Suprapubic skin (tissue), 4 donors: ENCODE results near the gene DOC2A.

Experiments used
- CTCF ChIP-seq, 2 donors: fragments of 200-600 bp in 1 of 2; fragments of 450-650 bp in 1 of 2; sonication (generic) in 1 of 2; IDR thresholded peaks; one replicate each; pipeline ENCODE4 v1.5.1; 2016 to 2019; ENCODE audit warnings: antibody characterized with exemption in 2 of 2, mild to moderate bottlenecking in 1 of 2, moderate library complexity in 1 of 2
- POLR2A ChIP-seq, 2 donors: fragments of 450-650 bp; IDR thresholded peaks; one replicate each; pipeline ENCODE4 v1.6.1; 2017; ENCODE audit warnings: antibody characterized with exemption in 2 of 2, mild to moderate bottlenecking in 2 of 2, moderate library complexity in 2 of 2
- POLR2AphosphoS5 ChIP-seq, 3 donors: sonication (generic); formaldehyde crosslinking; IDR thresholded peaks; one replicate each; pipeline ENCODE4 v1.6.1; 2017; ENCODE audit warnings: antibody characterized with exemption in 3 of 3

DNA sequence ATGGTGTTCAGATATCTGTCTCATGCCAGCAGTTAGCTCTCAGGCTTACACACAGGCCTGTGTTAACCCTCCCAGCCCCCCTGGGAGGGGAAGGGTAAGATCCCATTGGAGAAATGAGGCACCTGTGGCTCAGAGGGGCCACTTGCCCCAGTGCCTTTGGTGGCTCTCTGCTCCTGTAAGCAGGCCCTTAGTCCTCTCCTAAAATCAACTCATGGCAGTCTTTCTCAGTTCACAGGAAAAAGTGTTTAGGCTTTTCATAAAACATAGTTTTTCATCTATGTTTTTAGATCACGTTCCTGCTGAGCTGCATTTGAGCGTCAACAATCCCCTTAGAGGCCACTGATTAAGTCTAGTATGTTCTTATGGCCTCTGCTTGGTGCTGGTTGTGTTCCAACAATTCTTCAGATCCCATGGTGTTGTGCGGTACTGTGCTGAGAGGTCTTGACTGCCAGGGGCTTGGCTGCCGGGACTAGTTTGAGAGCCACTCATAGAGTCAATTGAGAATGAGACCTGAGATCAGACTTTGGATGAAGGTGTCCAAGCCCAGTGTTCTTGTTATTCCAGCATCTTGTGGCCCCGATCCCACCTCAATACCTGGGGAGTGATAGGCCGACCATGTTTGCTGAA, 26.6 kb downstream of the DOC2A start:
- TF ChIP-seq CTCF (IDR thresholded peaks at IDR 0.05): no peak
- no peak for TF ChIP-seq POLR2AphosphoS5 (IDR thresholded peaks at IDR 0.05)
- no peak for TF ChIP-seq POLR2A (IDR thresholded peaks at IDR 0.05)
